Karpas-422 (cell line): ENCODE data around the gene SGCA. TPM values are rescaled to one million over a fixed set of nuclear protein-coding genes. Genes with fewer than 3 reads are reported as not detected.

Source experiments
- DNase-seq: peaks from one replicate; pipeline ENCODE4 v3.0.0-alpha.2; 2015
- H2AFZ ChIP-seq: fragments of 200-600 bp; sonication (generic); 2 replicates; pipeline ENCODE4 v1.6.1; 2014; ENCODE audit warnings: antibody characterized with exemption, low read length, mixed read lengths
- H3K27ac ChIP-seq: fragments of 200-600 bp; sonication (generic); 2 replicates; pipeline ENCODE4 v1.5.1; 2014; ENCODE audit warnings: mild to moderate bottlenecking, low read length, moderate library complexity
- H3K27me3 ChIP-seq: fragments of 200-600 bp; sonication (generic); 2 replicates; pipeline ENCODE4 v1.6.1; 2014; ENCODE audit warnings: low read length, mixed read lengths
- H3K36me3 ChIP-seq: fragments of 200-600 bp; sonication (generic); 2 replicates; pipeline ENCODE4 v1.6.1; 2014; ENCODE audit warnings: low read length, mixed read lengths; ENCODE audit not compliant: insufficient read depth
- H3K4me1 ChIP-seq: fragments of 200-600 bp; sonication (generic); 2 replicates; pipeline ENCODE4 v1.6.1; 2014; ENCODE audit warnings: mild to moderate bottlenecking, low read length, mixed read lengths
- H3K4me2 ChIP-seq: fragments of 200-600 bp; sonication (generic); 2 replicates; pipeline ENCODE4 v1.6.1; 2014; ENCODE audit warnings: low read length, low read depth, mild to moderate bottlenecking; ENCODE audit not compliant: poor library complexity, severe bottlenecking
- H3K4me3 ChIP-seq: fragments of 200-600 bp; sonication (generic); 2 replicates; pipeline ENCODE4 v1.5.1; 2014; ENCODE audit warnings: mild to moderate bottlenecking, antibody characterized with exemption, low read length, mixed read lengths
- H3K79me2 ChIP-seq: fragments of 200-600 bp; sonication (generic); 2 replicates; pipeline ENCODE4 v1.6.1; 2014; ENCODE audit warnings: mild to moderate bottlenecking, low read length, mixed read lengths
- H3K9ac ChIP-seq: fragments of 200-600 bp; sonication (generic); 2 replicates; pipeline ENCODE4 v1.6.0; 2014; ENCODE audit warnings: low read length
- H3K9me2 ChIP-seq: fragments of 200-600 bp; sonication (generic), shearing (Covaris generic); replicated peaks from 2 replicates; pipeline ENCODE4 v1.6.0; 2014; ENCODE audit warnings: mild to moderate bottlenecking, low read length, moderate library complexity; ENCODE audit not compliant: insufficient read depth
- H3K9me3 ChIP-seq: fragments of 300-700, 200-600 bp; sonication (generic); 2 replicates; pipeline ENCODE4 v1.6.1; 2014; ENCODE audit warnings: low read length, mixed read lengths
- H4K20me1 ChIP-seq: fragments of 200-600 bp; sonication (generic); 2 replicates; pipeline ENCODE4 v1.6.1; 2014; ENCODE audit warnings: mild to moderate bottlenecking, antibody characterized with exemption, low read length, low read depth; ENCODE audit not compliant: insufficient read depth
- total RNA-seq: library from RNA; depleted of rRNA; stranded (reverse); fragments of >200 nt; shearing (Covaris generic); gene quantifications from 2 replicates; pipeline ENCODE4 v1.2.3, GENCODE V29; 2014; ENCODE audit warnings: low replicate concordance

Gene SGCA
- total RNA-seq, 1 experiment from 2014 or later: not detected

- Histone ChIP-seq H3K4me2 (no peak overlapping the region), H3K4me3 (no peak overlapping the region), H3K4me1 (no peaks in the 10 kb centered on the region), H3K9me3 (no peaks in the 10 kb centered on the region), H3K27me3 (no peaks in the 10 kb centered on the region), H3K9ac (no peak overlapping the region), H3K27ac (no peak overlapping the region), H3K36me3 (peaks cover 10% of the 10 kb centered on the region), H2AFZ (no peak overlapping the region), H3K9me2 (no peaks in the 10 kb centered on the region), H3K79me2 (no peaks in the 10 kb centered on the region), H4K20me1 (peaks cover 18% of the 10 kb centered on the region; the same call in 1 of the 2 replicates)
- no peak for DNase-seq
Observed at GRCh38 chr17:50133028-50133768, 32.6 kb upstream of the SGCA start.

DNA sequence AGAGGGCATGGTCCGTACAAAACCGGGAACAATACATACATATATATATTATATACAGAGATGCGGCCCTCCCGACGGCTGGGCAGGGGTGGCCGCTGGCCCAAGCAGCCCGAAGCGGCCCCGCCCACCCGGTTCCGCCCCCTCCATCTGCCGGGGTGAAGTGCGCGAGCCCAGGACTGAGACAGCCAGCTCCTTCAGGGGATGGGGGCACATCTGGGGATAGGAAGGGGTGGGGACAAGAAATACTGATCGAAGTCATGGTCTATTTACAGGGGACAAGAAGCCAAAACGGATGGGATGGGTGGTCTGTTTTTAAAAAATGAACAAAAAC lies 32.1 kb upstream of the SGCA start:
- DNase-seq: no peak
- H3K9ac ChIP-seq: no peak overlapping the region
- H3K4me1 ChIP-seq: no peaks in the 10 kb centered on the region
- H4K20me1 ChIP-seq: peaks cover 20% of the 10 kb centered on the region; the same call in 1 of the 2 replicates
- no peaks in the 10 kb centered on the region for H3K27me3 ChIP-seq
- no peak overlapping the region for H3K27ac ChIP-seq
- peaks cover 15% of the 10 kb centered on the region for H3K36me3 ChIP-seq
- no peak overlapping the region for H3K4me3 ChIP-seq
- H2AFZ ChIP-seq: no peak overlapping the region
- no peaks in the 10 kb centered on the region for H3K9me3 ChIP-seq
- no peak overlapping the region for H3K4me2 ChIP-seq
- H3K9me2 ChIP-seq: no peaks in the 10 kb centered on the region
- H3K79me2 ChIP-seq: peaks cover 2% of the 10 kb centered on the region; the same call in 1 of the 2 replicates

- no peak overlapping the region for H2AFZ ChIP-seq
- peaks cover 27% of the 10 kb centered on the region for H4K20me1 ChIP-seq
- H3K9me2 ChIP-seq: no peaks in the 10 kb centered on the region
- DNase-seq: no peak
- peaks cover 23% of the 10 kb centered on the region for H3K36me3 ChIP-seq
- H3K27me3 ChIP-seq: no peaks in the 10 kb centered on the region
- no peak overlapping the region for H3K4me2 ChIP-seq
- H3K27ac ChIP-seq: no peak overlapping the region
- H3K4me1 ChIP-seq: no peaks in the 10 kb centered on the region
- H3K79me2 ChIP-seq: peaks cover 7% of the 10 kb centered on the region; the same call in 1 of the 2 replicates
- no peak overlapping the region for H3K4me3 ChIP-seq
- no peak overlapping the region for H3K9ac ChIP-seq
- no peaks in the 10 kb centered on the region for H3K9me3 ChIP-seq
Observed at GRCh38 chr17:50134206-50135110, 31.3 kb upstream of the SGCA start.

DNA sequence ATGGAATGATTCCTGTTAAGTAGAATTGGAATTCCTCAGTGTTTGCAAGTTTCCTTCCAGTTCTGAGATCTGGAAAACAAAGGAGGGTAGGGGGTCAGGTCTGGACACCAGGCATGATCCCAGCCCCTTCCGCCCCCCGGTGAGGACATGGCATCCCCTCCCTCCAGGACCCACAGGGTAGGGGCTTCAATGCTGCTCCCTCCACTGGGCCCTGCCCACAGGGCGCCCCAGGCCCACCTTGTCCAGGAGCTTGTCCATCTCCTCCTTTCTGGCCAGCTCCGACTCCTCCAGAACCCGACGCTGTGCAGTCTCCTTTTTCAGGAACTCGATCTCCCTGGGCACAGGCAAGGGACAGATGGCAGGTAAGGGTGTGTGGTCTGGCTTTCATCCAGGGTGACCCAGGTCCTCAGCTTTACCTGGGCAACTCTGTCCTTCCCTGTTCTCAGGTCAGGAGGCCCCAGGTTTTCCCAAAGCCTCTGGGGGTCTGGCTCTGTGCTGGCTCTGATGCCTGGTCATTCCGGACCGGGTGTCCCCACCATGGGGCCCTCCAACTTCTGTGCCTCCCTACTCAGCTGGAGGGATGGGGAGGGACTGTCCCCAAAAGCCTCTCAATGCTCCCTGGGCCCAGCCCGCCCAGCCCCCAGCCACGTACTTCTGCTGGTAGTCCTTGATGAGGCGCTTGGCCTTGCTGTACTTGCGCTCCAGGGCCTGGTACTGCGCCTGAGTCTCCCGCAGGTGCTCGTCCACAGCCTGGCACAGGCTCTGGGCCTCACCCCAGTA lies 30.3 kb upstream of the SGCA start:
- Histone ChIP-seq H3K4me1 (peaks cover 6% of the 10 kb centered on the region), H3K4me2 (no peak overlapping the region), H4K20me1 (peaks cover 35% of the 10 kb centered on the region), H3K79me2 (peaks cover 7% of the 10 kb centered on the region; the same call in 1 of the 2 replicates), H3K9ac (no peak overlapping the region), H3K9me3 (no peaks in the 10 kb centered on the region), H3K36me3 (peaks cover 26% of the 10 kb centered on the region), H3K27ac (no peak overlapping the region), H3K4me3 (no peak overlapping the region), H2AFZ (no peak overlapping the region), H3K27me3 (no peaks in the 10 kb centered on the region), H3K9me2 (no peaks in the 10 kb centered on the region)
- DNase-seq: no peak

DNA sequence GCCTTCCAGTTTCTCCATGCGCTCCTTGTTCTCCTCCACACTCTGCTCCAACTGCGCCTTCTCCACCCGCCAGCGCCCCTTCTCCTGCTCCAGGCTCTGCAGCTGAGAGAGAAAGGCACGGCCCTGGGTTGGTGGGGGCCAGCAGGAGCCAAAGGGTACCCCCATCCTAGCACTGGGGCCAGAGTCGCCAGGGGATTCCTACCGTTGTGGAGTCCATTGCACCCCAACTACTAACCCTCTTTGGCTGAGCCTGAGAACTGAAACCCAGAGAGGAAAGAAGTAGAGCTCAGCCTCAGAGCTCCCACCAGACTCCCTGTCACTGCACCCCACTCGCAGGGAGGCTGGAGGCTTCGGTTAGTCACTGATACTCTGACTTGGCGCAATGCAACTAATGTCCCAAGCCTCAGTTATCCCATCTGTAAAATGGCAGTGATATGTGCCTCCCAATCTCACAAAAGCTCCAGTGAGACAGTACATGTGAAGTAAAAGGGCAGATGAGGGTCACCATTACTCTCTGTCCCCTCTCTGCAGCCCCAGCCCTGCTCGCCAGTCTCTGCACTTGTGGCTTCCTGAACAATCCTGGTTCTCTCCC lies 29.6 kb upstream of the SGCA start:
- Histone ChIP-seq H3K9me3 (no peaks in the 10 kb centered on the region), H3K4me3 (no peak overlapping the region), H4K20me1 (peaks cover 35% of the 10 kb centered on the region), H3K9me2 (no peaks in the 10 kb centered on the region), H3K4me2 (no peak overlapping the region), H3K27ac (no peak overlapping the region), H3K9ac (no peak overlapping the region), H2AFZ (no peak overlapping the region), H3K27me3 (no peaks in the 10 kb centered on the region), H3K4me1 (peaks cover 9% of the 10 kb centered on the region), H3K79me2 (peaks cover 7% of the 10 kb centered on the region; the same call in 1 of the 2 replicates), H3K36me3 (peaks cover 30% of the 10 kb centered on the region)
- no peak for DNase-seq

DNA sequence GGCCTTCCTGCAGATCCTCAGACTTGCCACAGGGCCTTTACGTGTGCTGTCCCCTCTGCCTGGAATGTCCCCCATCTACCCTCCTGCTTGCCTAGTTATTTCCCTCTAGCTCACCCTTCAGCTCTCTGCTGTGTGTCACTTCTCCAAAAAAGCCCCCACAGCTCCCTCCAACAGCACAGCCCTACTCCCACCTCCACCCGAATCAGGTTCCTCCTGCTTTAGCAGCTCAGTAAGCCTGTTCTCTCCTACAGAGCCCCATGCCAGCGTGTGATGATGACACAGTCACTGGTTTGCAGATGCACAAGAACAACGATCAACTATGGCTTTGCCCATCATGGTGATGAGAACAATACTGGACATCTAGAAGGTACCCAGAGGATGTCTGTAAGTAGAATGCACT lies 28.8 kb upstream of the SGCA start:
- Histone ChIP-seq H2AFZ (no peak overlapping the region), H3K4me3 (no peak overlapping the region), H3K9me3 (no peaks in the 10 kb centered on the region), H3K27ac (no peak overlapping the region), H4K20me1 (peaks cover 35% of the 10 kb centered on the region), H3K9me2 (no peaks in the 10 kb centered on the region), H3K27me3 (no peaks in the 10 kb centered on the region), H3K79me2 (peaks cover 7% of the 10 kb centered on the region; the same call in 1 of the 2 replicates), H3K4me2 (no peak overlapping the region), H3K4me1 (peaks cover 9% of the 10 kb centered on the region), H3K9ac (no peak overlapping the region), H3K36me3 (peaks cover 32% of the 10 kb centered on the region)
- no peak for DNase-seq

DNA sequence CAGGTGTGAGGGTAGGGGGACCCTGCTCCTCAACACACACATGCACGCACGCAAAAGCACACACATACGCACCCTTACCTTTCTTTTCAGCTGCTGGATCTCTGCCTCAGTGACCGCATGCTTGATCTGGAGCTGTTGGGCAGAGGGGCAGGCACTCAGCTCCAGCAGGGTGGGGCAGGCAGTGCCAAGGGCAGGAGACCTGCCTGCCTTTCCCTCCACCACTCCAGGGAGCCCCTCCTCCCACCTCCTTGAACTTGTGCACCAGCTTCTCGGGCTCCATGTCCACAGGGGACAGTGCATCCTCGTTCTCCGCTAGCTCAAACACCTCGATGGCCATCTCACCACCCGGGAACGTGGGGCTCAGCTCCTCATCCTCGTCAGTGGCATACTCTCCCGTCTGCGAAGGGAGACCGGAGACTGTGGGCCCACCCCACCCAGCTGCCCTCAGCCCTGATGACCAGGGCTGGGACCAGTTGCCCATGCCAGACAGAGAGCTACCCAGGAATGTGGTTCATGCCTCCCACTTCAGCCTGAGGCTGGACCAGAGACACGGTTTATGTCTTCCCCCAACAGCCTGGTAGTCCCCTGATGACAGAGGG lies 26.5 kb upstream of the SGCA start:
- peaks cover 40% of the 10 kb centered on the region for H4K20me1 ChIP-seq
- H3K27ac ChIP-seq: no peak overlapping the region
- H3K9me2 ChIP-seq: no peaks in the 10 kb centered on the region
- no peak overlapping the region for H3K4me2 ChIP-seq
- no peak for DNase-seq
- H3K4me3 ChIP-seq: no peak overlapping the region
- no peak overlapping the region for H2AFZ ChIP-seq
- peaks cover 13% of the 10 kb centered on the region for H3K4me1 ChIP-seq
- H3K9ac ChIP-seq: no peak overlapping the region
- H3K36me3 ChIP-seq: peaks cover 46% of the 10 kb centered on the region
- no peaks in the 10 kb centered on the region for H3K9me3 ChIP-seq
- peaks cover 17% of the 10 kb centered on the region for H3K79me2 ChIP-seq
- H3K27me3 ChIP-seq: no peaks in the 10 kb centered on the region
